Sigmoid colon (tissue), 4 donors: ENCODE measurements around the gene ARHGAP6.

Experiments
- CTCF ChIP-seq, 4 experiments: fragments of 450-650 bp in 3 of 4; fragments of 200-600 bp in 1 of 4; IDR thresholded peaks; one replicate each; pipeline ENCODE4 v1.5.1; 2016 to 2019; ENCODE audit warnings: antibody characterized with exemption in 4 of 4, mild to moderate bottlenecking in 3 of 4, moderate library complexity in 2 of 4
- EP300 ChIP-seq, 4 donors: sonication (generic); formaldehyde crosslinking; IDR thresholded peaks; one replicate each; pipeline ENCODE4 v1.6.1; 2017; ENCODE audit warnings: antibody characterized with exemption in 4 of 4
- POLR2A ChIP-seq, 2 donors: fragments of 450-650 bp; IDR thresholded peaks; one replicate each; pipeline ENCODE4 v1.6.1; 2016; ENCODE audit warnings: antibody characterized with exemption in 2 of 2, mild to moderate bottlenecking in 2 of 2, moderate library complexity in 2 of 2
- POLR2AphosphoS5 ChIP-seq, 4 donors: sonication (generic); formaldehyde crosslinking; IDR thresholded peaks; one replicate each; pipeline ENCODE4 v1.6.1; 2017; ENCODE audit warnings: antibody characterized with exemption in 4 of 4

- TF ChIP-seq POLR2AphosphoS5 (IDR thresholded peaks at IDR 0.05) (no peak), CTCF (IDR thresholded peaks at IDR 0.05) (no peak), EP300 (IDR thresholded peaks at IDR 0.05) (no peak), POLR2A (IDR thresholded peaks at IDR 0.05) (no peak)
These were observed 122.5 kb downstream of the ARHGAP6 start for GRCh38 chrX:11543249-11543648.
